ENCODE measurements around the gene IFNL1.
"Not testable (repeated sequence)": the region's sequence is repeated elsewhere in the genome, so short reads cannot be mapped to it uniquely, and the experiment has no call there.

Gene IFNL1

DNA sequence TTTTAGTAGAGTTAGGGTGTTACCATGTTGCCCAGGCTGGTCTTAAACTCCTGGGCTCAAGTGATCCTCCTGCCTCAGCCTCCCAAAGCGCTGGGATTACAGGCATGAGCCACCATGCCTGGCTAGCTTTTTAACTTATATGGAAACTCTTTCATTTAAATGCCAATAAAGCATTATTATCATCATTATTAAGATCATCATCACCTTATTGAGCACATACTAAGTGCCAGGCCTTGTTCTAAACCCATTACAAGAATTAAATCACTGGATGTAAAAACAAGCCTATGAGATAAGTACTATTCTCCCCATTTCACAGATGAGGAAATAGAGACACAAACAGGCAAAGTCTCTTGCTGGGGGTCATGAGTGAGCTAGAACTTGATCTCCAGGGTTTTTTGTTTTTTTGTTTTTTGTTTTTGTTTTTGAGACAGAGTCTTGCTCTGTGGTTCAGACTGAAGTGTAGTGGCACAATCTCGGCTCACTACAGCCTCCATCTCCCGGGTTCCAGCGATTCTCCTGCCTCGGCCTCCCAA lies 38.3 kb downstream of the IFNL1 start:
- DNase-seq: no peak

DNA sequence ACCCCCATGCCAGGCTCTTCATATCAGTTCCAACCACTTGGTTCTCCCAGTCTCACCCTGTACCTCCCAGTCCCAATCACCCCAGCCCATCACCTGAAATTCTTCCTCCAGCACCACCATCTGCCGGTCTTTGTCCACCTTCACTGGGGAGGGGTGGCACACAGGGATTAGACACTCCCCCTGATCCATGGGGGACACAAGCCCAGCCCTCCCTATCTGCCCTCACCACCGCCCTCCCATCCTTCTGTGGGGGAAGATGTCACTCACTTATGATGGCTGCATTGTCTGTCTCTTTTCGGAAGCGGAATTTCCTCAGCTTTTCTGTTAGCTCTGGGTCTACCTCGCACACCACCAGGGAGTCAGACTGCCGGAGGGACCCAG lies 39.0 kb downstream of the IFNL1 start:
- DNase-seq: no peak

DNA sequence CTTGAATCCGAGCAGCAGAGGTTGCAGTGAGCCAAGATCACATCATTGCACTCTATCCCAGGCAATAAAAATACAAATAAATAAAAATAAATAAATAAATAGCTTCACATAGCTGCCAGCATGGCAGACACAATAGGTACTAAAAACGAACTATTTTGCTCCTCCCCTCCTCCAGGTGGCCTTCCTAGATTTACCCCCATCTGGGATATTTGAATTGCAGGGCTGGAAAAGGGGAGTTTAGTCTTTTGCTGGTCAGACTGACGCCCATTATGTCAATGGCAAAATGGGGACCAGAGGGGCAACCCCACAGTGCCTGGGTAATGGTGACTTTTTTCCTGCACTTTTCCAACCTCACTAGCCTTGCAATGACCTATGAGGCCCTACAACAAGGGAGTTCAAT lies 40.3 kb downstream of the IFNL1 start:
- no peak for DNase-seq

DNA sequence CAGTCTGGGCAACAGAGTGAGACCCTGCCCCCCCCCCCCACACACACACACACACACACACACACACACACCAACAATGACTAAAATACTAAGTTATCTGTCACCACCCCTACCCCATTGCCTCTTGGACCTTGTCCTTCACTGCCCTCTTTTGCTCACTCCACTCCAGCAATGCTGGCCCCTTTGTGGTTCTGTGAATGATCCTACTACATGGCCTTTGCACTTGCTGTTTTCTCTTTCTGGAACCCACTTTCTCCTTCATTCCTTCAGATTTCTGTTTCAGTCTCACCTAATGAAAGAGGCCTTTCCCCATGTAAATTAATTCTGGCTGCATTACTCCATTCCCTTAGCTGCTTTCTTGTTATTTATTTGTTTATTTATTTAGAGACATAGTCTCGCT lies 43.5 kb downstream of the IFNL1 start:
- no peak for DNase-seq

DNA sequence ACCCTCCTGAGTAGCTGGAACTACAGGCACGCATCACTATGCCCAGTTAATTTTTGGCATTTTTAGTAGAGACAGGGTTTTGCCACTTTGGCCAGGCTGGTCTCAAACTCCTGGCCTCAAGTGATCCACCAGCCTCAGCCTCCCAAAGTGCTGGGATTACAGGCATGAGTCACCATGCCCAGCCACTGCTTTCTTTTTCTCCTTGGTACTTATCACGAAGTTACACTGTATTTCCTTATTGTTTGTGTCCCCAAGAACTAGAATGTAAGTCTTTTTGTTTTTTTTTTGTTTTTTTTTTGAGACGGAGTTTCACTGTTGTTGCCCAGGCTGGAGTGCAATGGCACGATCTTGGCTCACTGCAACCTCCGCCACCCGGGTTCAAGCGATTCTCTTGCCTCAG lies 43.9 kb downstream of the IFNL1 start:
- DNase-seq: not testable (repeated sequence)

DNA sequence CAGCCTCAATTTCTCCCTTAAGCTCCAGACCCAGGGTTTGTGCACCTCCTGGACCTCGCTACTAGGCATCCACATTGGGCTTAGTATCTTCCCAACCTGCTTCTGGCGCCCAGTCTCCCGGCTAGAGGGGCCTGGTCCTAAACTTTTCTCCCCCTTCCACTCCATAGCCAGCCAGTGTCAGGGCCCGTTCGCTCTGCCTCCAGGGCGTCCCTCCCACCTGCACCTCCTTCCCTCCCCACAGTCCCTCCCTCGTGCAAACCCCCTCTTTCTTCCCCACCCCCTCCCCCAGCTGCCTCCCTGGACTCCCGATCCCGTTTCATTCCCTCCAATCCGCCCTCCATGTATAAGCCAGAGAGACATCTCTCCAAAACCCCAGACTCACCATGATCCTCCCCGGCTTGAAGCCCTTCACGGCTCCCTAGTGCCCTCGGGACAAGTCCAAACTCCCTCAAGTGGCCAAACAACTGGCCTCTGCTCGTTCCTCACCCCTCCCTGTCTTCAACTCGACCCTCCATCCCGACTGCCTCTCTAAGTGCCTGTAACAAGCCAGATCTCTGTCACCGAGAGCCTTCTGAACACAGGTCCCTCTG lies 45.0 kb downstream of the IFNL1 start:
- peak; percentile 62 for DNase-seq

DNA sequence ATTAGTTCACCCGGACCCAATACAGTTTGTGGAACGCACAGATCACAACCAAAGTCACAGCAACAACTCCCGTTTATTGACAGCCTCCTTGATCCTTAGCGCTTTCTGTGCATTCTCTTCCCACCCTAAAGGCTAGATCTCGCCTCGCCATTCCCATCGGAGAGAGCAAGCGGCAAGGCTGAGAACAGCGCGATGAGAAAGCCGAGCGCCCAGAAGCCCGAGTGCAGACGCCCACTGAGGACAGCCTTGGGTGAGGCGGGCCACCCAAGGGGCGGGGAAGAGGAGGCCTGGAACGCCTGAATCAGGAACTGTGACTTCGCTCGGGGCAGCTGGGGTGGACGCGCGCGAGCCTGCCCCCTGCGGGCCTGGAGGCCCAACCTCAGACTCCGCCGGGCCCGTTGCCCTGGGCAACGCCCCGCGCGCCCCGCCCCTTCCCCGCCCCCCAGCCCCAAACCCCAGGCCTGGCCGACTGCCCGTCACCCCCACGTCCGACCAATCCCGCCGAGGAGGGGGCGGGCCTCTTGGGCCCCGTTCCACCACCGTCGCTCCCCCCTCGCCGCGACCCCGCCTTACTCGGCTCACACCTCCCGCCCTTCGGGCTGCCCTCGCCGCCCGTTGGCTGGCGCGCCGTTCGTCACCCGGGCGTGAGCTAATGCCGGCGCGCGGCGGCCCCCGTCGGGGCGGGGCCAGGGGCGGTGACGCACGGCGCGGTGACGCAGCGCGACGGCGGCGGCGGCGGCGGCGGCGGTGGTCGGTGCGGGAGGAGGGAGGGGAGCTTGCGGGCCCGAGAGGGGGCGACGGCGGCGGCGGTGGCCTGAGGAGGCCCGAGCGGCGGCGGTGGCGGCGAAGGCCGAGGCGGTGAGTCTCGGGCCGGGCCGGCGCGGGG lies 45.8 kb downstream of the IFNL1 start, which contains the start of gene SAMD4B:
TSS of gene SAMD4B (plus strand) at position 703 of the 886 bp plus-strand sequence. CDS start 14,473 bp downstream, outside the sequence.
- DNase-seq: peak; percentile 99

DNA sequence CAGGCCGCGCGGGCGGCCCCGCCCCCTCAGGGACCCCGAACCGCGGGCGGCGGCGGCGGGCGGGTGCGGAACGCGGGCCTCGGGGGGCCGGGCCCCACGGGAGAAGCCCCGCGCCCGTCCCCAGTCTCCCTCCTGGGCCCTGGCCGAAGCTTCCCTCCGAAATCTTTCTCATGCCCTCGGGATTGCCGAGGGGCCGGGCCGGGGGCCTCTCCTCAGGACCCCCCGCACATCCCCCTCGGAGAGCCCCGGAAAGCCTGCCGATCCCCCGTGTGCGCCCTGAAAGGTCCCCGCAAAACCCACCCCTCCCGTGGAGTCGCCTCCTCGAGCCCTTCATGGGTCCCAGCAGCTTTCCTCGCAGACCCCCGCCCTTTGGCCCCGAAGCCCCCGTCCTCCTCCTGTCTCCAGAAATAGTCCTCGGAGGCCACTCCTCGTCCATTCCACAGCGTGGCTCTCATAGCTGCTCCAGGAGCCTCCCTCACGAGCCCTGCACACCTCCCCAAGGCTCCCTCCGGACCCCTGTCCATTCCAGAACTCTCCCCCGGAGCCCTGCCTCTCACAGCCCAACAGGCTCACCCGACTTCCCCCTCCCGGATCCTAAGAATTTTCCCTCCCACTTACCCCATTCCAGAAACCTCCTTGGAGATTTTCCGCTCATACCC lies 46.6 kb downstream of the IFNL1 start:
- DNase-seq: peak; percentile 66

DNA sequence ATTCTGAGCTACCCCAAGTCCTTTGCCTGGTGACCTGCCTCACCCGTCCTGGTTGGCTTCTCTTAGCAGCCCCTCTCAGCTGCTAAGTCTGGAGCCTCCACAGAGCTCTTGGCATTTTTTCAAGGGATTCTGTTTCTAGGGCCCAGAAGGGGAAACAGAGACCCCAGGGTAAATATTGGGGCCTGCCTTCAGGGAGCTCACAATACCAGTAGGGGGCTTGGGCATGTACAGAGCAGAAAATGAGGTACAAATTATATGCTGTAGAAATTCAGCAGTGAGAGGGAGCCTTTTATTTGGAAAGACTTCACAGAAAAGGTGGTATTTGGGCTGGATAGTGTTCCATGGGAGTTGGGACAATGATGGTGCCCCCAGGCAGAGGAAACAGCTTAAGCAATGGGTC lies 49.7 kb downstream of the IFNL1 start:
- no peak for DNase-seq

DNA sequence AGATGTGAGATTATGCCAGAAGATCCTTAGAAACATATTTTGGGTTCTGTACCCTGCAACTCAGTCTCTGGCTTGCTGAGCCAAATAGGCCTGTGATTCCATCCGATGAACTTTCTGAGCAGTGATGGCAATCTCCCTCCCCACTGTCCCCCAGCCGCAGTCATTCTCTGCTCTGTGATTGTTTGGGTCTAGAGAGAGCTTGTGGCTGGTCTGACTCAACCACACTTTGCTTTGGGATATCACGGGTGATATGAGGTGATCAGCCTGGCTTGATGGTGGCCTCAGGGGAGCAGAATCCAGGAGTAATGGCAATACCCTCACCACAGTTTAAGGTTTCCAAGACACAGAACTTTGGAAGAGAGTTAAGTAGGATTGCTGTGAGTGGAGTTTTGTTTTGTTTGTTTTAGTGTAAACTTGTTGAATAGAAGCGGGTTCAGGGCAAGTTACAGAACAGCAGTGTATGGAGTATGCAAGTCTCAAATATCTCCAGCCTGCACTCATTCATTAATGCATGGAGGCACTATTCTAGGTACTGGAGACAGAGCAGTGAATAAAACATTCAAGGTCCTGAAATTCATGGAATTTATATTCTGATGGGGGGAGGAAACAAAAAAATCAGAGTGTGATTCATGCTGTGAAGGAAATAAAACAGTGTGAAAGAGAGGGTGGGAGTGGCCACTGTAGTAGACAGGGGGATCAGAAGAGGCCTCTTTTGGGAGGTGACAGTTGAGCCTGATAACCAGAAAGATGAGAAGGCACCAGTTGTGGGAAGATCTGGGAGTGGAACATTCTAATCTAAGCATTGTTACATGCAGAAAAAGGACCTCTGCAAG lies 51.3 kb downstream of the IFNL1 start:
- no peak for DNase-seq
